Glomerular visceral epithelial cell (primary cell): ENCODE results near the gene GDPD5.

Experiments used
- DNase-seq: peaks from one replicate; pipeline ENCODE4 v3.0.0-alpha.2; 2016; ENCODE audit errors: extremely low spot score

Gene GDPD5

DNA sequence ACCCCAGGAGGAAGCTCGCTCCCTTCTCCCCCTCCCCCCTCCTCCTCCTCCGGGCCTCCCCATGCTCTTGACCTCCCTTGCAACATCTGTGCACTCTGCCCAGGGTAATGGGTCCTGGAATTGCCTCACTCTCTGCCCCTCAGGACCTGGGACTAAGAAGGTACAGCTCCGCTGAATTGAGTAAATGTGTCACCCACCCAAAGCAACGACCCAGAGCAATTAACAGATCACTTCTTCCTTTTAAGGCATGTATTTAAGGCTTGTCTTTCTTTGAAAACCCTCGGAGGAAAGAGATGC is 15.1 kb downstream of the GDPD5 start:
- DNase-seq = no peak

DNA sequence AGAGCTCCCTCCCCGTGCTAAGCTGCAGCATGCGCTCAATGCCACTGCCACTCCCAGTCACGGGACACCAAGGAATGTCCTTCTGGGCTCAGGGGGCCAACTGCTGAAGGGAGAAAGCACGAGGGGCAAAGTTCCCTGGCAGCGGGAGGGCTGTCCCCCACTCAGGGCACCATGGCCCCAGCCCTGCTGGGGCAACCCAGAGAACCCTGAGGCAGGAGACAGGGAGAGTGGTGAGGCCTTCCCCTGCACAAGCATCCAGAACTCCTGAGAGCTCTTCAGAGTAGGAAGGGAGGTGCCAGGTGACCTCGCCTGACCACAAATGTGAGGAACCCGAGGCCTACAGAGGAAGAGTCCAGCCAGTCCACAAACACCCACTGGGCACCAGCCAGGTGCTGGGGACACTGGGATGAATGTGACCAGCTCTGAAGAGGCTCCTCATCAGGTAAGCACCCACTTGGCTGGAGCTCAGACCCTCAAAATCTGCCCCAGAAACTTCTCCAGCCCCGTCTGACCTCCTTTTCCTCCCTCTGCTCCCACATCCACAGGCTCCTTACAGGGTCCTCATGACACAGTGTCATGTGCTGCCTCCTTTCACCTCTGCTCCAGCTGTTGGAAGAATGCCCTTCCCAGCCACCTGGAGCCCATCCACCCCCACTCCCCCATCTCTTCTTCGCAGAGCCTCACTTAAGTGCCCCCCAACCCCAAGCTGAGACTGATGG is 15.6 kb downstream of the GDPD5 start:
- DNase-seq = no peak

DNA sequence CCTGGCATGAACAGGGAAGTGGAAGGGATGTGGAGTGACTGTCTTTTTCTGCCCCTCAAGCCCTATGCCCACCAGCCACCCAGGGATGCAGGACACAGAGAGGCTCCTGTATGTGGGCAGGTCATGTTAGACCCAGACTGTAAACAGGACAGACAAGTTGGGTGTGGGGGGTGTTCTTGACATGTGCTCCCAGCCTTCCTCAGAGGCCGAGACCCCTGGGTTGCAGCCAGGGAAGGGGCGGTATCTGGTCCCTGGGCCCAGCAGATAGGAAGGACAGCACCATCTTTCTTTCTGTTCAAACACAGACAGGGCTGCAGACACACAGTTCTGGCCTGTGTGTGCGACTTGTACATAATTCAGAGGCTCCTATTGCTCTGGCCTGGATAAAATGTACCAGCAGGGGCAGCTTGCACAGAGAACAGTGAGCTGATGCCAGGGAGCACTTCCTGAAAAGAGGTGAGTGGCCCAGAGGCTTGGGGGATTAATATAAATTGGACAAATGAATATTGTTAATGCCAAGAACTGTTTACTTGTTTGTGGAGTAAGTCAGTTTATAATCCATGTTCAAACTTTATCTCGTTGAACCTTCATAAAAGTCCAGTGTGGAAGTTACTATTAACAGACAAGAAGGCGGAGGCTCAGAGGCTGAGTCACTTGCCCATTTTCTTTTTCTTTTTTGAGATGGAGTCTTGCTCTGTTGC is 16.6 kb downstream of the GDPD5 start:
- DNase-seq = no peak

- no peak for DNase-seq
These were observed 17.6 kb downstream of the GDPD5 start for GRCh38 chr11:75508051-75508561.

DNA sequence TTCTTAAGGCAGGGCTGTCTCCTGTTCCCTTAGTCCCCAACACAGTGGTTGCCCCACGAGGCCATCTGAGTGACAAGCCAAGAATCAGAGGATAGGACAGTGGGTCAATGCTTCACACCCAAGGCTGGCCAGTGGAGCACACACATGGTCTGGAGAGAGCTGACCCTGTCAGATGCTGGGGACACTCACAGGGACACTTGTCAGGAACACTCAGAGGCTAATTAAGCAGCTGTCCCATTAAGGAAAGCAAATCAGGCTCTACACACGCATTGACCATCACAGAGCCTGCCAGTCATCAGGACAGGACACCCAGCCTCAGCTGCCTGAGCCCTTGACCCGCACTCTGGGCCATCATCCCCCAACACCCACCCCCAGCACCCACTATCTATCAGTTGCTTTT is 18.2 kb downstream of the GDPD5 start:
- DNase-seq = no peak

DNA sequence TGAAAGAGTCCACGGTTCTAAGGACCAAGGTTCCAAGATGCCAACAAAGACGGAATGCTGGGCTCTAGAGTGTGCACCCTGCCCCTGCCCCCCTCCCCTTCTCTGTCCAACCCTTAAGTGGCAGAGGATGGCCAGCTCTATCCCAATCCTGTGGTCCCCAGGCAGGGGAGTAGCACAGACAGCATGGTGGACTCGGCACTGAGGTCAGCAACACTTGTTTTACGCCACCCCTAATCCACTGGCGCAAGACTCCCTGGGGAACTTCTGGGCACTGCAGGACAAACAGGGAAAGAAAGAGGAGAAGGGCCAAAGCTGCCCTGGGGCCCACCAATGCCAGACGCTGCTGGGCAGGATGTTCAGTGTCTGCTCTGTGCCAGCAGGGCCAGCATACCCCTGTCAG is 18.9 kb downstream of the GDPD5 start:
- no peak for DNase-seq

GRCh38 chr11:75505916-75506692 is 19.6 kb downstream of the GDPD5 start:
- DNase-seq = no peak

DNA sequence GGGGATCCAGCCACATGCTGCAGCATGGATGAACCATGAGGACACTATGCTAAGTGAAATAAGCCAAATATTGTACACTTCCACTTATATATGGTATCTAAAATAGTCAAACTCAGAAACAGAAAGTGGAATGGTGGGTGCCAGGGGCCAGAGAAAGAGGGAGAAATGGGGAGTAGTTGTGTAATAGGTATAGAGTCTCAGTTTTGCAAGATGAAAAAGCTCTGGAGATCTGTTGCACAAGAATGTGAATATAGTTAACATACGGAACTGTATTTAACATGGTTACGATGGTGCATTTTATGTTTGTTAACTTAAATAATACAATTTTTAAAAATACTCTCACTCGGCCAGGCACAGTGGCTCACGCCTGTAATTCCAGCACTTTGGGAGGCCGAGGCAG is 21.2 kb downstream of the GDPD5 start:
- DNase-seq = no peak

- DNase-seq = no peak
These were observed 22.1 kb downstream of the GDPD5 start for GRCh38 chr11:75503531-75504099.

DNA sequence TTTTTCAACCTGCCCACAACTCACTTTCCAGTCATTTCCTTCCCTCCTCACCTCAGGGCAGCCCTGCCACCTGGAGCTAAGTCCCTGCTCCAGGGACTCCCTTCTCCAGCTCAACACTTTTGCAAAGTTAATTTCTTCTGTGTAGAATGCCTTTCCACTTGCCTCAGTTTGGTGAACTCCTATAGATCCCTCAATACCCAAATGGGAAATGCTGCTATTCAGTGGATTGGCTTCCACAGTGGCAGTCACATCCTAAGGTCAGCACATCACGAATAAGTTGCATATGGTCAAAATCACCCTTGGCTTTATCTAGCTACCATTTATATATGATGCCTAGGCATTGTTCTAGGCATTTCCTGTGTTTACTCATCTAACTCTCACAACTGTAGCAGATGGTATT is 23.6 kb downstream of the GDPD5 start:
- no peak for DNase-seq

DNA sequence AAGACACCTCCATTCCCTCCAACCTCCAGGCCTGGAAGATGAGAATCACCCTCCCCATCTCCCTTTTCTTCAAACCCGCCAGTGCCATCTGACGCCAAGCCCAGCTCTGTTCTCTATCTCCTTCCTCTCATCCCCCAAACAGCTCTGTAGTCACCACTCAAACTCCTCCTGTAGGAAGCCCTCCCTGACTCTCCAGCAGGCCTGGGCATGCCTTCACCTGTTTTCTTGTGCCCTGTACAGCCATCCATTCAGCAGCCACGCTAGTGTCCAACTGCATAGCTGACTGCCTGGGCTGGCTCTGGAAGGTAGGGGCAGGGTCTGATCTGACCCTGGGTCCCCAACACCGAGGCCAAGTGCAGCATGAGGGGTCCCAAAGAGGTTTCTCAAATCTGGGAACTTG is 25.0 kb downstream of the GDPD5 start:
- no peak for DNase-seq

DNA sequence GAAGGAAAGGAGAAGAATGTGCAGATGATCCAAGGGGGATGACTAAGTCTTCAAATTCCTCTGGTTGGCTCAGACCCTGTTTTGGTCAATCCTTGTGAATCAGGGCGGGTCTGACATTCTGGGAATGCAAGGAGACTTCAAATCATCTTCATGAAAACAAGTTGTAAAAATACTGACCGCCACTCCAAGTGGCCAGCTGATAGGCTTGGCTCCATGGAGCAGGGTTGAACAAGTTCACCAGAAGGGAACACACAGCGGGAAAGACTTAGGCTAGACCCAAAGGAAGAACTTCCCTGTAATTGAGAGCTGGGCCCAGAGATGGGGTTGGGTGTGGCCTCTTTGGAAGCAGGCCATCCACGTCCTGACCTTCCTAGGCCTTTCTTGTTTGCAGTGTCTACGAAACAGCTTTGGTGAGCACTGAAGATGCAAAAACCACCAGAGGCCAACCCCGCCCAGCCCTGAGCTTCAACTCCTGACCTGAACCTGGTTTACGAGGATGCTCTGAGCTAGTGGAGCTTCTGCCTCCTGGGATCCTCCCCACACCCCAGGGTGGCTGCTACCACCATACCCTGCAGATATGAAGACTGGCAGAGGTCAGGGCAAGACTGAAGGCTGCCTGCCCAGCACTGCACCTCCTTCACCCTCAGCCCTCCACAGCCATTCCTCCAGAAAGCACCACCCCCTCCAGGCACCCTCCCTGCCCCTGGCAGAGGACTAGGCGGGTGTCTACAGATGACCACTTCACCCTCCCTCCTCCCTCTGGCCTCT is 26.1 kb downstream of the GDPD5 start:
- DNase-seq = peak; percentile 67

GRCh38 chr11:75498556-75499255 is 27.0 kb downstream of the GDPD5 start:
- peak; percentile 18 for DNase-seq

DNA sequence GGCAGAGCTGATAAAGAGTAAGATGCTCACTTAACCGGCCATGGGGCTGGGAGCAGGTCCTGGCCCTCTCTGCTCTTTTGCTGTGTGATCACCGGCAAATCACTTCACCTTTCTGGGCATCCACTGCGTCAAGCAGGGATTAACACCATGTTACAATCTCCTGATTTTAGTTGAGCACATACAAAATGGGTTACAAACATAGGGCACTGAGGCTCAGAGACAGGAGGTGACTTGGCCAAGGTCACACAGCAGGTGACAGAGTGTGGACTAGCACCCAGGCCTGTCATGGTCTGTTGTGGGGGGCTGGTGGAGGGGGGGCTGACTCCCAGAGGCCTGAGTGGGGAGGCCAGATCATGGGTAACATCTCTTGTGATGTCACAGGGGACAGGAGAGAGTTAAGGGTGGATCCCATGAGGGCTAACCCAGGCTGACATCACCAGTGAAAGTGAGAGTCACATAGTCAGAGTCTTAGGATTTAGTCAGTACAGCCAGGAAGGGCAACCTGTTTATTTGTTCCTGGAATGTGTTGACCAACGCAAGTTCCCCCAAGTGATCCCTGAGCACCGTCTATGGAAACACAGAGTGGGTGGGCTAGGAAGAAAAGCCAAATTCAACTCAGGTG is 27.8 kb downstream of the GDPD5 start:
- no peak for DNase-seq

- no peak for DNase-seq
These were observed 29.4 kb downstream of the GDPD5 start for GRCh38 chr11:75496305-75496752.

GRCh38 chr11:75495749-75496304 is 29.9 kb downstream of the GDPD5 start:
- DNase-seq = no peak

GRCh38 chr11:75493626-75494025 is 32.1 kb downstream of the GDPD5 start:
- DNase-seq = no peak

- peak; percentile 45 for DNase-seq
These were observed 33.4 kb downstream of the GDPD5 start for GRCh38 chr11:75492181-75492820.

- no peak for DNase-seq
These were observed 34.3 kb downstream of the GDPD5 start for GRCh38 chr11:75491465-75491864.
